Body of pancreas (tissue), 4 donors: Measurements from ENCODE around the gene CCDC8.

Experiments used
- CTCF ChIP-seq, 7 experiments: fragments of 450-650 bp in 4 of 7; fragments of 200-600 bp in 3 of 7; sonication (generic) in 3 of 7; IDR thresholded peaks; one replicate each; pipeline ENCODE4 v1.5.1; 2016 to 2019; ENCODE audit warnings: antibody characterized with exemption in 7 of 7
- POLR2A ChIP-seq, 3 donors: fragments of 450-650 bp; IDR thresholded peaks; one replicate each; pipeline ENCODE4 v1.6.1; 2016; ENCODE audit warnings: antibody characterized with exemption in 3 of 3, mild to moderate bottlenecking in 2 of 3

- TF ChIP-seq CTCF (IDR thresholded peaks at IDR 0.05) = no peak
- no peak for TF ChIP-seq POLR2A (IDR thresholded peaks at IDR 0.05)
Observed at GRCh38 chr19:46371371-46371901, 41.9 kb downstream of the CCDC8 start.
